ENCODE results near the gene XRRA1. TPM values are rescaled to one million over a fixed set of nuclear protein-coding genes. Genes with fewer than 3 reads are reported as not detected.

XRRA1 gene
- total RNA-seq, 1 experiment from 2014 or later: 29.5 TPM

DNA sequence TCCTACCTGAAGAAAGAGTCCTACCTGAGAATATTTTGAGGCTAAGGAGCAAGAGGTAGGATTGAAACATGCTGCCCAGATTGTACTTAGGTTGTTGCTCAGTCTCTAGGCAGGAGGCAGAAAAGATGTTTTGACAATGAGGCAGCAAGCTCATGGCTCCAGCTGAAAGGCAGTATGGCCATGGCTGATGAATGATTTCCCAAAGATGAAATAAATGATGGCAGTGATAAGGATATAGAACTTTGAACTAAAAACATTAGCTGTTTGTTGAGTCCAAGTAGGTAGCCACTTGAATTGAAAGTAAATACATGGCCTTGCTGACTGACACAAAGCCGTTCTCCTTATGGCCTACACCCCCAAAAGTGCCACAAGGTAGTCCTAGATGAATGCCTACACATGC lies 33.0 kb upstream of the XRRA1 start:
- POLR2A ChIA-PET (ENCODE audit: unreplicated experiment): no interaction called here
- H4K20me1 ChIP-seq (ENCODE audit: insufficient read depth): no peaks in the 10 kb centered on the region
- no peak overlapping the region for H3K27ac ChIP-seq
- intact Hi-C loops (cut with micrococcal nuclease; ENCODE audit: unreplicated experiment): no loop called here
- 0 out of 2 replicates have a peak, but pooled peaks cover 8% of the 10 kb centered on the region for H3F3A ChIP-seq (ENCODE audit: insufficient read depth, low read depth)
- H3K4me2 ChIP-seq: no peak overlapping the region
- H2AFZ ChIP-seq: no peak overlapping the region
- no peaks in the 10 kb centered on the region for H3K9me3 ChIP-seq (ENCODE audit: insufficient read depth, low read depth)
- no peaks in the 10 kb centered on the region for H3K79me2 ChIP-seq (ENCODE audit: low read depth)
- no peaks in the 10 kb centered on the region for H3K27me3 ChIP-seq (ENCODE audit: insufficient read depth, low read depth)
- 0 out of 2 replicates have a peak, but pooled peaks cover 3% of the 10 kb centered on the region for H3K36me3 ChIP-seq (ENCODE audit: low read depth)
- no peaks in the 10 kb centered on the region for H3K9me2 ChIP-seq (ENCODE audit: insufficient read depth)
- CTCF ChIA-PET: no interaction called here
- BruUV-seq (replicated peaks): no TSS peak
- no peak overlapping the region for H3K4me3 ChIP-seq
- no peaks in the 10 kb centered on the region for H3K4me1 ChIP-seq (replicated peaks; ENCODE audit: insufficient read depth)
- TF ChIP-seq, protein P1, sequence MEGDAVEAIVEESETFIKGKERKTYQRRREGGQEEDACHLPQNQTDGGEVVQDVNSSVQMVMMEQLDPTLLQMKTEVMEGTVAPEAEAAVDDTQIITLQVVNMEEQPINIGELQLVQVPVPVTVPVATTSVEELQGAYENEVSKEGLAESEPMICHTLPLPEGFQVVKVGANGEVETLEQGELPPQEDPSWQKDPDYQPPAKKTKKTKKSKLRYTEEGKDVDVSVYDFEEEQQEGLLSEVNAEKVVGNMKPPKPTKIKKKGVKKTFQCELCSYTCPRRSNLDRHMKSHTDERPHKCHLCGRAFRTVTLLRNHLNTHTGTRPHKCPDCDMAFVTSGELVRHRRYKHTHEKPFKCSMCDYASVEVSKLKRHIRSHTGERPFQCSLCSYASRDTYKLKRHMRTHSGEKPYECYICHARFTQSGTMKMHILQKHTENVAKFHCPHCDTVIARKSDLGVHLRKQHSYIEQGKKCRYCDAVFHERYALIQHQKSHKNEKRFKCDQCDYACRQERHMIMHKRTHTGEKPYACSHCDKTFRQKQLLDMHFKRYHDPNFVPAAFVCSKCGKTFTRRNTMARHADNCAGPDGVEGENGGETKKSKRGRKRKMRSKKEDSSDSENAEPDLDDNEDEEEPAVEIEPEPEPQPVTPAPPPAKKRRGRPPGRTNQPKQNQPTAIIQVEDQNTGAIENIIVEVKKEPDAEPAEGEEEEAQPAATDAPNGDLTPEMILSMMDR (conservative IDR thresholded peaks at IDR 0.05): no peak
- no peak for TF ChIP-seq EZH2 (IDR thresholded peaks at IDR 0.05; ENCODE audit: low read depth)
- DNase-seq: no peak

DNA sequence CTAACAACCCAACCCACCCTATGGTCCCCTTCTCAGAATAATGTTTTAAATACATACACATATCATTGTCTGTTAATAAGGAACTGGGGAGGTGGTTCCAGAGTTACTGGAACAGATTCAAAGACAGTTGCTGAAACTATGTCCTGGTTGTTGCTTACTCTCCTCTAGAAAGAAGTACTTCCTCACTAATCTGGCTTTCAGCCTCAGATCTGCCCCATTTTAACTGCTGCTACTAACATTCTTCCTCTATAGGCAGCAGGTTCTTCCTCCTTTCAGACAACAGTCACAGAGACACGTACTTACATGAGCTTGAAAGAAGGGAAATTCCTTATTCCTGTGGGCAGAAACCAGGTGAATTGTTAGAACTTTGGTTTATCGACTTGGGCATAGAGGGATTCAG lies 31.7 kb upstream of the XRRA1 start:
- Histone ChIP-seq H3K36me3 (ENCODE audit: low read depth) (0 out of 2 replicates have a peak, but pooled peaks cover 3% of the 10 kb centered on the region), H3K4me3 (no peak overlapping the region), H2AFZ (no peak overlapping the region), H3K9me2 (ENCODE audit: insufficient read depth) (no peaks in the 10 kb centered on the region), H3K27me3 (ENCODE audit: insufficient read depth, low read depth) (no peaks in the 10 kb centered on the region), H4K20me1 (ENCODE audit: insufficient read depth) (no peaks in the 10 kb centered on the region), H3K27ac (no peak overlapping the region), H3K9me3 (ENCODE audit: insufficient read depth, low read depth) (no peaks in the 10 kb centered on the region), H3K4me1 (replicated peaks; ENCODE audit: insufficient read depth) (no peaks in the 10 kb centered on the region), H3F3A (ENCODE audit: insufficient read depth, low read depth) (0 out of 2 replicates have a peak, but pooled peaks cover 1% of the 10 kb centered on the region), H3K79me2 (ENCODE audit: low read depth) (no peaks in the 10 kb centered on the region), H3K4me2 (no peak overlapping the region)
- intact Hi-C loops (cut with micrococcal nuclease; ENCODE audit: unreplicated experiment): no loop called here
- ChIA-PET CTCF (no interaction called here), POLR2A (ENCODE audit: unreplicated experiment) (no interaction called here)
- no peak for TF ChIP-seq EZH2 (IDR thresholded peaks at IDR 0.05; ENCODE audit: low read depth)
- TF ChIP-seq, protein P1 (conservative IDR thresholded peaks at IDR 0.05): no peak
- BruUV-seq (replicated peaks): no TSS peak
- DNase-seq: no peak

DNA sequence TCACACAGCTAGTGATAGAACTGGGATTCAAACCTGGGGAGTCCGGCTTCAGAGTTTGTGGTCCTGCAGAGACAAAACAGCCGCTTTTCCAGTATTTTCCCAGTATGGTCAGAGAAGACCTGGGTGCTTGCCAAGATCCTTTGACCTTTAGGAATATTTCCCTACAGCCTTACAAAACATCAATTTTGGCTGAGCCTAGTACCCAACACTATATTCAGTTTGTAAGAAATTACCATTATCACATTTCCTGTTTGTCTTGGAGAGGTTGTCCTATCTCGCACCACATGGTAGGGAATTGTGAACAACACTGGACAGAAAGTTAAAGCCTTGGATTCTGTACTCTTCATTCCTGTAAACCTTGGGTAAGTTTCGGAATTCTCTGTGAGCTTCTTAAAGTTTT lies 29.1 kb upstream of the XRRA1 start:
- Histone ChIP-seq H3K4me2 (no peak overlapping the region), H3K4me1 (replicated peaks; ENCODE audit: insufficient read depth) (no peaks in the 10 kb centered on the region), H2AFZ (no peak overlapping the region), H3K27me3 (ENCODE audit: insufficient read depth, low read depth) (no peaks in the 10 kb centered on the region), H3K79me2 (ENCODE audit: low read depth) (no peaks in the 10 kb centered on the region; the same call in 1 of the 2 replicates), H3K9me3 (ENCODE audit: insufficient read depth, low read depth) (no peaks in the 10 kb centered on the region), H3K4me3 (no peak overlapping the region), H3F3A (ENCODE audit: insufficient read depth, low read depth) (no peaks in the 10 kb centered on the region), H3K9me2 (ENCODE audit: insufficient read depth) (no peaks in the 10 kb centered on the region), H3K27ac (no peak overlapping the region), H4K20me1 (ENCODE audit: insufficient read depth) (peaks cover 18% of the 10 kb centered on the region), H3K36me3 (ENCODE audit: low read depth) (peaks cover 16% of the 10 kb centered on the region; the same call in 1 of the 2 replicates)
- no peak for TF ChIP-seq EZH2 (IDR thresholded peaks at IDR 0.05; ENCODE audit: low read depth)
- TF ChIP-seq, protein P1 (conservative IDR thresholded peaks at IDR 0.05): no peak
- POLR2A ChIA-PET (ENCODE audit: unreplicated experiment): no interaction called here
- intact Hi-C loops (cut with micrococcal nuclease; ENCODE audit: unreplicated experiment): no loop called here
- no peak for DNase-seq
- CTCF ChIA-PET: no interaction called here
- BruUV-seq (replicated peaks): no TSS peak

Data from PC-9 (cell line).